ENCODE data around the gene FBXO24.

The FBXO24 gene

DNA sequence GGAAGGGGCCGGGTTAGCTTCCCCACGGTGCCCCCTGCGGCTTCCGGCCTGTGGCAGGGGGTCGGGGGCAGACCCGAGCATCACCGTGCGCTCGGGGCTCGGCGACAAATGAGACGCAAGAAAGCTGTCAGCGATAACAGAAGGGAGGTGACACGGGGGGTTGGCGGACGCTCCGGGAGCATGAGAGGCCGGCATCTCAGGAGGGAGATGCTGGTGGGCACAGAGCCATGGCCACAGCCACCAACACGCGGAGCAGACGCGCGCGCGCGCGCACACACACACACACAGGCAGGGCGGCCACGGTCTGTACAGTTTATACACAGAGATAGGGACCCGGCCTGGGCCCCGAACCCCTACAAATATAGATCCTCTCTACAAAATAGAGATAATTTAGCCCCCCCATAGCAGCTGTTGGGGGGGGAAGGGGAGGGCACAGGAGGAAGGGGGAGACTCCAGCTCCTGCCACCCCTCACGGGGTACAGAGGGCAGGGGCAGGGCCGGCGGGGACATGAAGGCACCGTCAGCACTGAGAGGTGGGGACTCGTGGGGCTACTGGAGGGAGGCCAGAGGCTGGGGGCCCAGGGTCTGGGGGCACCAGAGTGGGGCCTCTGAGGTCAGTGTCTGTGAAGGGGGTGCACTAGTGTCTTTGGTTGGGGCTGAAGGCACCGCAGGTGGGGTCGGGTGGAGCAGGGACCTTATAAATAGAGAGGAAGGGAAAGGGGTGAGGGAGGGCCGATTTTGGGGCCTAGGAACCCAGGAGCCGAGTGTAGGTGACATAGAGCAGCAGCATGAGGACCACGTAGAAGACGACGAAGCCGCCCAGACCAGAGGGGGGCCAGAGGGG, 11.5 kb upstream of the FBXO24 start:
- DNase-seq (ENCODE audit: low read depth) = no peak

DNA sequence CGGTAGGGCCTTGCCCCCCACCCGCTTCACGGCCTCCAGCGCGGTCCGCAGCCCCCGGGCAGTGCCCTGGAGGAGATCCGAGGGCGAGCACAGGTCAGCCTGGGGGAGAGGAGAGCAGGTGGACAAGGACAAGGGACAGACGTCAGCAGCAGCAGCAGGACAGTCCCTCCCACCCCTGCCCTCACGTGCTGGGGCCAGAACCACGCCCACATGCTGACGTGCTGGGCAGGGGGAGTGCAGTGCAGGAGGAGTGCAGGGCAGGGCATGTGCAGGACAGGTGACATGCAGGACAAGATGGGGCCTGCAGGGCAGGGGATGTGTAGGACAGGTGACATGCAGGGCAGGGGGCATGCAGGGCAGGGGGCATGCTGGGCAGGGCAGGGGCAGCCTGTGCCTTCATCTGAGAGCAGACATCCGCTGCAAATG, 10.9 kb upstream of the FBXO24 start:
- no peak for DNase-seq (ENCODE audit: low read depth)

DNA sequence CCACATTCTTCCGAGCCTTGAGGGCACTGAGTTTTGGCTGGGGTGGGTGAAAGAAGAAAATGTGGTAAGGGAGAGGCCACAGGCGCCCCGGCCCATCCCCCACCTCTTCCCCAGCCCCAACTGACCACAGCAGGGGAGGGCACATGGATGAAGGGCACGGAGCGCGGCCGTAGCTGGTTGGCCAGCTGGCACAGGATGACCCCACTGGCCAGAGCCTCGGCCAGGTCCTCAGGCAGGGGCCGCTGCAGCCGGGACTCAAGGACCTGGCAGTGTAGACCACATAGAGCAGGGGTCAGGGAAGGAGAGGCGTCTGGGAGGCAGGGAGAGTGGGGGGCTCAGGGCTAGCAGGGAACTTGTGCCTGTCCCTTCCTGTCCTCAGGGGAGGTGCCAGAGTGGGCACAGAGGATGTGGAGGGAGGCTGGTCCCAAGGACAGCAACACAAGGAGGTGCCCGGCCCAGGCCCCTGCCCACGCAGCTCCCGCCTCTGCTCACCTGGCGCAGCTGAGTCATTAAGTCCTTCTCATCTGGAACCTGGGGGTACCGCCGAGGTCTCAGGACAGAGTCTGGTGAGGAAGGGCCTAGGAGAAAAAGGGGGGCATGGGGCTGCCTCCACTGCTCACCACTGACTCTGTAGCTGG, 10.3 kb upstream of the FBXO24 start:
- DNase-seq (ENCODE audit: low read depth) = no peak

DNA sequence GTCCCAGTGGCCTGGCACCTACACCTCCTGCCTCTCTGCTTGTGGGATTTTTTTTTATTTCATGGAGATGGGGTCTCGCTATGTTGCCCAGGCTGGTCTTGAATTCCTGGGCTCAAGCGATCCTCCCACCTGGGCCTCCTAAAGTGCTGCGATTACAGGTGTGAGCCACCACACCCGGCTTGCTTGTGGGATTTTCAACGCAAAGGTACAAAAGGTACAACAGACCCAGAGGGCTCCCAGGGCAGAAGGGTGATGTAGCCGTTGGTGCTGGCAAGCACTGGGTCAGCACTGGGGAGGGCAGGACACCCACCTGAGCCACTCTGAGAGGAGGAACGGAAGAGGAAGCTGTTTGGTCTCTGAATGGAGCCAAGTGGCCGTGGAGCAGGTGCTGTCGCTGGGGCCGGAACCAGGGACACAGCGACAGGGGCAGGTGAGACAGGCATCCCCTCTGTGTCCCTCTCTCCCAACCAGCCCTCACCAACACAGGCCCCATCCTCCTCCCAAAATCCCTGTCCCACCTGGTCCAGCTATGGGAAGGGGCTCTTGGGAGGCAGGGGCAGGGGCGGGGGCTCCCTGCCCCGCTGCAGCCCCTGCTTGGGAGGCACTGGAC, 9.6 kb upstream of the FBXO24 start:
- DNase-seq (ENCODE audit: low read depth) = no peak

DNA sequence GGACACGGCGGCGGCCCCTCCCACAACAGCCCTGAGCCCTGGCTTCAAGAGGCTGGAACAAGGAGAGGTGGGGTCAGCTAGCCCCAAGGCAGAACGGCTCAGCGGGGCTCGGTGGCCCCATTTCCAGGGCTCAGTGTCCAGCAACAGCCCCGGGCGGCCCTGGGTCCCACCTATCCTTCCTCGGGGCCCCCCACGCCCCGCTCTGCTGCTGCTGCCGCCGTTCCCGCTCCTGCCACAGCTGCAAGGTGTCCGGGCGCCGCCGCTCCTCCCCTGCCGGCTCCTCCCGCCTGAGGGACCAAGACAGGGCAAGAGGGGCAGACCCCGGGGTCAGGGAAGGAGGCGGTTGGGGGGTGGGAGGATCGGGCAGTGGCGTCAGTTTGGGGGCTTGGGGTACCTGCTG, 9.0 kb upstream of the FBXO24 start:
- DNase-seq (ENCODE audit: low read depth) = no peak

DNA sequence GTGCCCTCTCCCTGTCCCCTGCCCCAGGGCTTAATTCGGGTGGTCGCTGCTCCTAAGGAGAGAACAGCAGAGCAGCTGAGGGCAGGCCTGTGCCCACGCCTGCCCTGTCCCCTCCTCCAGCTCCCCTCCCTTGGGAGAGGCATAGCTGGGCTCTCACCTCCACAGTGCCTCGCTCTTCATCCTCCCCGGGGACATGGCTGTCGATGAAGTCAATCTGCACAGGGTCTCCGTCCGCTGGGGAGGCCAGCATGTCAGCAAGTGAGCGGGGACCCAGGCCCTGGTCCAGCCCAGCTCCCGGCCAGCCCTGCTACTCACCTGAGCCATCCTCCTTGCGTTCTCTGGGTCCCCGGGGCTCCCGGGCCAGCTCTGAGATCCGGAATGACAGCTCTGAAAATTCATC, 8.6 kb upstream of the FBXO24 start:
- no peak for DNase-seq (ENCODE audit: low read depth)

DNA sequence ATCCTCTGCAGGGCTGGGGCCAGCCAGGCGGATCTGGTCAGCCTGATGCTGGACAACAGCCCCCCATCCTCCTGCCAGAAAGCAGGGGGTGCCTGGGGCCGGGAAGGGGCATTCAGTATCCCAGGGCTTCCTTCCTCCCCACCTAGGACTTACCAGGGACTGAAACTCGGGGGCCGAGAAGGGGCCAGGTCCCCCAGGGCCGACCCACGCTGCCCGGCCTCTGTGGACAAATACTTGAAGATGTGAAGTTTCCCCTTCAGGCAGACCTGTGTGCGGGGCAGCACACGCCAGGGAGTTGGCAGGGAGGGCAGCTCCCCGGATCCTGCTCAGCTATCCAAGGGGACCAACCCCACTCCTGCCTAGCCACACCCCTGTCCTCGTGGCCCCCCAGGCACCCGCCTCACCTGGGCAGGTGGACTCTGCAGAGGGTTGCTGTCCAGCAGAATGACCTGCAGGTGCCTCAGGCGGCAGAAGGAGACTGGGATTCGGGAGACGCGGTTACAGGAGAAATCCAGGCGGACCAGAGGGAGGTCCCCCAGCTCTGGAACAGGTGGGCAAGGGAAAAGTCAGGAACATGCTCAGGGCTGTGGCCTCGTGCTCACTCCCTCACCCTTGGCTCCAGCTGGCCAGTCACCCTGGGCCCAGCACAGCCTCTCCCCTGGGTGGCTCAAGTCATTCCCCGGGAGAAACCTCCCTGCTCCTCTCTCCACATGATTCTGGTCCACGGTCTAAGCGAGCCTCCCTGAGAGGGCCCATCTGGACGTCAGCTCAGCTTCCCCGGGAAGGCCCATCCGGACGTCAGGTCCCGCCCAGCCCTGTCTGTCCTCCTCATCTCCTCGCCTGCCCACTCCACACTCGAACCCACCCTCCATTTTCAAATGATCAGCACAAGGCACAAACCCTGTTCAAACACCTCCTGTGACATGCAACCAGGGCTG, 7.6 kb upstream of the FBXO24 start:
- DNase-seq (ENCODE audit: low read depth) = no peak

DNA sequence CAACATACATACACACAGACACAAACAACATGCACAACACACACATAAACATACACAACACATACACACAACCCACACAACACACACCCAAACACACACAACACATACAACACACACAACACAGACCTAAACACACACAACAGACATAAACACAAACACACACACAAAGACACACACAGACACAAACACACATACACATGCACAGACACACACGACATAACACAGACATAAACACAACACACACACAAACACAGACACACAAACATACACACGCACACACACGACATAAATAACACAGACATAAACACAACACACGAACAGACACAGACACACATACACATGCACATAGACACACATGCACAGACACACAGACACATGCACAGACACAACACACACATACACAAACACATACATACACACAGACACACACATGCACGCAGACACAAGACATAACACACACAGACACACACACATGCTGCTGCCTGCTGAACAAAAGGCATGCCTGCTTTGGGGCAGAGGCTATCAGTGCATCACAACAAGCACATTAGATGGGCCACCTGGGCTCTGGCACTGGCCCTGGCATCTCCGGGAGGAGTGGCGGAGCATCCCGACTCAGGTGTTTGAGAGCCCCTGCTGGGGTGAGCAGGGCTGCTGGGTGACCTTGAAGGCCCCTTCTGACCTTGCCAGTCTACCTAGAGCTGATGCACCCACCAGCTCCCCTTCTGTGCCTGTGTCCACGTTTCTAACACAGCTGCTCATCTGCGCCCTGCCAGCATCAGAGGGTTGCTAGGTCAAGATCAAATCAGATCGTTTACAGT, 5.5 kb upstream of the FBXO24 start:
- DNase-seq (ENCODE audit: low read depth) = no peak

DNA sequence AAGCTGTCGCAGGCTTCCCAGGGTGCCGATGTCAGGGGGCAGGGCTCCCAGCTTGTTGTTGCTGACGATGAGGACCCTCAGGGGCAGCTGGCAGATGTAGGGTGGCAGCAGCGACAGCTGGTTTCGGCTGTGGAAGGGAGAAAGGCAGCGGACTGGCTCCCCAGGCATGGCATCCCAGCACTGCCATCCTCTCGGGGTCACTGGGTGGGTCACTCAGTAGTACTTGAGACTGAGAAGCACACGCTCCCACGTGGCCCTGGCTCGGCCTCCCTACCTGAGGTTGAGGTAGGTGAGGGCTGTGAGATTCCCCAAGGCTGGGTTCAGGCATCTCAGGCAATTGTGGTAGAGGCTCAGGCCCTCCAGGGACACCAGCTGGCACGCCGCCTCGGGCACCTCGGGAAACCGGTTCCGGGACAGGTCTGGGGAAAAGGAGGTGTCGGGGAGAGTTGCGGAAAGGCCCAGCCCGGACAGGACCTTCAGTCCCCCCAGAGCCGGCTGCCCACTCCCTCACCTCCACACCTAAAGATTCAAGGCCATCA, 4.0 kb upstream of the FBXO24 start:
- DNase-seq (ENCODE audit: low read depth) = no peak

DNA sequence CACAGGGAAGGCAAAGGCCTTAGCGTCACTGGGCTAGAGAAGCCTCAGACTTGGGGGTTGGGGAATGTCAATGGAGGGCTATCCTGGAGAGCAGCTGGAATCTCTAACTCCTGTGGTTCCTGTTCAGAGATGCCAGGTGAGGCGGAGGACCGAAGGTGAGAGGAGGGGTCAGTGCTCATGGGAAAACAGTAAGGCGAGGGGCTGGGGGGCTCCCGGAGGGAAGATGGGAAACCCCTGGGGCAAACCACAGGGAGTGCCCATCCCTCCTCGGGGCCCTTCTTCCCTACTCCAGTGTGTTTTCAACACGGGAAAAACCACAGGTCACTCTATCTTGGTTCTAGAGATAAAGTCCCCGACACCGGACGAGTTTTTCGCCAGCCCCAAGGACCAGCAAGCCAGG, 3.5 kb upstream of the FBXO24 start:
- DNase-seq (ENCODE audit: low read depth) = no peak

DNA sequence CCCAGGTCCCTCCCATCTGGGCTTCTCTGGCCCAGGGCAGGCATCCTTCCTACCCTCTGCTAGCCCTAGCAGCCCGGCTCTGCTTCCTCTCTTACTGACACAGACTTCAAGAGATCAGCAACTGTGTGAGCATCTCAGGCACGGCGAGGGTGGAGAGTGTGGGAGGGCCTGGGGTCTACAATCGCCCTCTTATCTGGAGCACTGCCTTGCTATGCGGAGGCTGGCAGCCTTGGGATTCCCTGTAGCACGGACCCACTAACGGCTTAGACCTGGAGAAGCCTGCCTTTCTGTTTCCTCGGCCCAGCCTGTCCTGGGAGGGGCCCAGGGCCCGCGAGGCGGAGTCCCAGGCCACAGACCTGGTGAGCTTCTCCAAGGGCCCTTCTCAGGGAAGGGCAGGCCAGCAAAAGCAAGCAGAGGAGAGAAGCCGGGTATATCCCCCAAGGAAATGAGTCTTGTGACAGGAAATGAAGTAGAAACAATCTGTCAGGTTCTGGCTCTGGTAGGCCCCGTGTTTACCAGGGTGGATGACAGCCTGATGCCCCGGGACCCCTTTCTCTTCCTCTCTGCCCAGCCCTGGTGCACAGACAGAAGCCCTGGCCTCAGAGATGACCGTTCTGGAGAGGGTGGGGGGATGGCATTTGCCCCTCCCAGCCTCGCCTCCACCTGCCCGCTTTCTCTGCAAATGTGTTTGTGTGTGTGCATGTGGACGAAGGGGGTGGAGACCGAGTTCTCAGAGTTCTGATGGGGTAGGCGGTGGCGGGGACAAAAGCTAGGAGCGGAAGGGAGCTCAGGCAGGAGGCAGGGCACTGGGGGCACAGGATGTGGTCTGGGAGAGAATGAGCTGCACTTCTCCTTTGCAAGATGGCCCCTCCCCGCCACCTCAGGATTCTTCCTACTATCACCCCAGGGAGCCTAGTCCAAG, 2.7 kb upstream of the FBXO24 start:
- peak; percentile 65 for DNase-seq (ENCODE audit: low read depth)

DNA sequence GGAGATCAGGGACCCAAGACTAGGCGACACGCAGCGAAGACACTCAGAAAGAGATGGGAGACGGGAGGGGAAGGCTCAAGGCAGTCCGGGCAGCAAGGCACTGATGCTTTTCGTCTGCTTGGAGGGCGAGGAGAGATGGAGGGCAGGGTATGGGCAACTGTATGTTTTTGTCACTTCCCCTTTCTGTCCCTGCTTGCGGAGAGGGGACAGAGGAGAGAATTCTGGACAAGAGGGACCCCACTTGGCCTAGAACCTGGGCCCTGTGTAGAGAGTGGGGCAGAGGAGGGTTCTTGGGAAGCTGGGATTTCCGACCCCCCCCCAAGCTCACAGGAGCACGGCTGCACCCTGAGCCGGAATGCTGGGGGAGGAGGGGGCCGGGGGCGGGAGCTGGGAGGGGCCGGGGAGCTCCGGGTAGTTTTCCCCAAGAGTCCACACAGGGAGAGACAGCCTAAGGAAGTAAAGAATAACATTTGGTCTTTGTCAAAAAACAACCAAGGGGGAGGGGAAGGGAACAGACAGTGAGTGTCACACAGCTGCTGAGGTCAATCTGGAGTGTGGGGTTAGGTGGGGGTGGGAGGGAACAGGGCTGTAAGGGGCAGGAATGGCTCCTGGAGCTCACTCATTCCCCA, 2.0 kb upstream of the FBXO24 start:
- DNase-seq (ENCODE audit: low read depth) = no peak

DNA sequence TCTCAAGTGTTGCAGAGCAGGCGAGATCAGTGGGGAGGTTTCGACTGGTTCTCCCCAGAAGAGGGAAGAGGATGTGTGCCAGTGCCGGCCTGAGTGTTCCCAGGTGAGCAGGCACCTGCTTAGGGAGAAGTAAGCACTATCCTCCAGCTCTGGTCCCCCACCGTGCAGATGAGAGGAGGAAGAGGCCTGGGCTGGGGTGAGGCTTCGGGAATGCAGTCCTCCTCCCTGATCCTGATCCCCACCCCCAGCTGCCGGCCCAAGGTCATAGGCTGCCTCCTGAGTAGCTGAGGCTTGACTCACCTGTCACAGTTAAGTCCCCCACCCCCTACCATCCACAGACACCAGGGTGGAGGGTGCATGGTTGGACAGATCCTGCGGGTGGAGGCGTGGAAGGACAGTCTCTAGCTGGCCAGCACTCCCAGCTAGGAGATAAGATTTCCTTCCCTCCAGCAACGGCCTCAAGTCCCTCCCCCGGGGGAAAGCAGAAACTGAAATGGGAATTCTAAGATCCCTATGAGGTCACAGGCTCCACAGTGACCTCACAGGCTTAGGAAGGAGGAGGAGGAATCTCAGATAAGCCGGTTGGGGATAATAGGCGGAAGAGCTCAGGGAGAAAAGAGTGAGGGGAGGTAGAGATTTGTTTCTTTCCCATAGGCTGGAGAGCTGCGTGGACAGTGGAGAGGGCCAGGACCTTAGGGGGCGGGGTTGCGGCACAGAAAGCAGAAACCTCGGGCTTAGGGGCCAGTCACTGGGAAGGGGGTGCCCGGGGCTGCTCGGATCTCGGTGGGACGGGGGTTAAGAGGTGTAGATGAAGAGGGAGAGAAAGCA, 1.2 kb upstream of the FBXO24 start:
- DNase-seq (ENCODE audit: low read depth) = no peak

DNA sequence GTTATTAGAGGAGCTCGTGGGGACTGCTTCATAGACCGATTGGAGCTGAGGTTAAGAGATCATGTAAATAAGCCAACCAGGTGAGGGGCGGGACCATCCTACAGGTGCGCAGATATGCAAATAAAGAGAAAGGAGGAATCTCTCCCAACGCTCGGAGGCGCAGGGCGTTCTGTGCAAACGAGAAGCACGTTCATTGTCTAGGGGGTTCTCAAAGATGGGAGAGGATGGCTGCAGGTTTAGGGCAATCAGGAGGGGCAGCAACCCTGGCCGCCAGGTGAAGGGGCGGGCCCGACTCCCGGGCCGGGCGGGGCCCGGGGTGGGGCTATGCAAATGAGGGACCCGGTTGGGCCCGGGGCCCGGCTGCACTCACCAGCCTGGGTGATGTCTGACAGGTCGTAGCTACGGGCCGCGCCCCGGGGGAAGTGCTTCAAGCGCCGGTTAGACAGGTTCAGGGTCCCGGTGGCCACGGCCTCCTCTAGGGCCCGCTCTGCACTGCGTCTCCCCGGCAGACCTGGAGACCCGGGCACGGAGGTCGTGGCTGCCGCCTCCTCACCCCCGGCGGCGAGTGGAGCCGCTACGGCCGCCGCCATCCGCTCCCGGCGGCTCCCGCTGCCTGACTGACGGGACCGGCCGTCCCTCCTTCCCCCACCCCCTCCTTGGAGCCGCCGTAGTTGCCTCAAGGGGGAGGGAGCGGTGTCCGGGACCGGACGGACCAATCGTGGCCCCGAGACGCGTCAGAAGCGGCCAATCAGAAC, 440 bp upstream of the FBXO24 start, which contains the start of gene LRCH4:
Gene LRCH4, minus strand, starts transcription at position 619 of the 755 bp plus-strand sequence. Its CDS starts 29 bp downstream, at position 590.
- peak; percentile 58 for DNase-seq (ENCODE audit: low read depth)

DNA sequence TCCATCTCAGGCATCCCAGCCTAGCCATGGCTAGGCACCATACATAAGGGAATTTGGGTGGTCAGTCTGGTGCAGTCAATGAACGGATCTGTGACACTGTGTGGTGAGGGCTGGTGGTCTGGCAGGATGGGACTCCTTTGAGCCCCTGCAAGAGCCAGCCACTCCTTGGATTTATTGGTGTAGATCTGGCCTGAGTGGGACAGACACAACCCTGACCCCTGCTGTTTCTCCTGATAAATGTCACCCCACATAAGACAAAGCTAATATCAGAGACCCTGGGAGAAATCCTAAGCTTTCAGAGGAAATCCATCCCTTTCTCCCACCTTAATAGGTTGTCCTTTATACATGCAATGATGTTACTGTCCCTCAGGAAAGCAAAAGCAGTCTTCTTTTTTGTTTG, 2.3 kb downstream of the FBXO24 start:
- no peak for DNase-seq (ENCODE audit: low read depth)

DNA sequence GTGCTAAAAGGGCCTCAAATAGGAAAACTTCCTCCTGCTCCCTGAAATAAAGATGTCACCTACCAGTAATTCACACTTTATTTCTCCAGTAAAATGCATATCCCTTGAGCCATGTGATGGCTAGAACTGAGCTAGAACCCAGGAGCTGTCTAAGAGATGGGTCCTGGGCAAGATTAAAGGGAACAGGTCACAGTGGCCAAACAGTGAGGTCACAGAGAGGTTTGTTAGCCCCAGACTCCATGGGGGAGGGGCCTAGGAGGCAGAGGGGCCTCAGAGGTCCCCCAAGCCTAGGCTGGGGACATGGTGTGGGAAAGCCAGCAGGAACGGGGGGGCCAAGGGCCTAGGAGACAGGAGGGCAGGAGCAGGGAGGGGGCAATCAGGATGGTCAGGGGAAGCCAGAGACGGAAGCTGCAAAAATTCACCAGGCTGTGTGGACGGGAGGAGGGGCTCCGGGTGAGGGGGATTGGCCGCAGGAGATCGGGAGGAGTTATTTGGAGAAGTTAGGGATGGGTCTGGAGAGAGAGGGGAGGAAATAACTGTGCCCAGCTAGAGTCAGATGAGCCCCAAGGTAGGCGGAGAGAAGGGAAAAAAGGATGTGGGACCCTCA, 3.3 kb downstream of the FBXO24 start:
- DNase-seq (ENCODE audit: low read depth) = no peak

DNA sequence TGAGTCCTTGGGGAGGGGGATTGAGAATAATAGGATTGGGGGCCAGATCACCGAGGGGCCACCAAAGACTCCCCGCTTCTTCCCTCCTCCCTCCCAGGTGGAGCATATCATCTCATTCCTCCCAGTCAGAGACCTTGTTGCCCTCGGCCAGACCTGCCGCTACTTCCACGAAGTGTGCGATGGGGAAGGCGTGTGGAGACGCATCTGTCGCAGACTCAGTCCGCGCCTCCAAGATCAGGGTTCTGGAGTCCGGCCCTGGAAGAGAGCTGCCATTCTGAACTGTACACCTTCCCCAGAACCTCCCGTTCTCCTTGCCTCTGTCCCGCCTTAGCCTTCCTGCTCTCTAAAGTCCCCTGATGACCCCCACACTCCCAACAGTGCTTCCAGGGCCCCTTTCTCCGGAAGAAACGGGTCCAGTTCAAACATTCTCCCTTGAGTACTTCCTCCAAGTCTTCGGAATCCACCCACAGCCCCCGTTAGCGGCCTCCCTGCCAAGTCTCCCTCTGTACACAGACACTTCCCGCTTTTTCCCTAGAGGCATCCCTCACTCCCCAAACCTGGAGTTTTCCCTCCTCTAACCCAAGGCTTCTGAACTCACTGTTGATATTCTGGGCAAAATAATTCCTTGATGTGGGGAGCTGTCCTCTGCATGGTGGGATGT, 4.1 kb downstream of the FBXO24 start:
- DNase-seq (ENCODE audit: low read depth) = no peak

Data from activated T-cell treated with anti-CD3 and anti-CD28 coated beads for 48 hours (primary cell).